ENCODE data around the gene UTP15. TPM values are rescaled to one million over a fixed set of nuclear protein-coding genes. Genes with fewer than 3 reads are reported as not detected.

Gene UTP15
- total and polyA plus RNA-seq, 2 donors = 5.3 to 24.7 TPM

- no peaks in the 10 kb centered on the region for H3K4me1 ChIP-seq (ENCODE audit: insufficient read depth)
- 49% methylated on average over 4 of the region's 4 CpGs for WGBS
- H3K27ac ChIP-seq (ENCODE audit: low read depth) = no peak overlapping the region
- H3K36me3 ChIP-seq (ENCODE audit: insufficient read depth) = no peaks in the 10 kb centered on the region
- DNase-seq (ENCODE audit: extremely low spot score) = no peak
- H3K4me3 ChIP-seq (ENCODE audit: low read depth, low read length) = no peak overlapping the region
Measured at GRCh38 chr5:73619606-73620333, 54.2 kb downstream of the UTP15 start.

GRCh38 chr5:73620334-73620687, 54.8 kb downstream of the UTP15 start:
- no peak overlapping the region for H3K27ac ChIP-seq (ENCODE audit: low read depth)
- 57% methylated on average over 1 of the region's 1 CpG for WGBS

GRCh38 chr5:73623060-73623459, 57.5 kb downstream of the UTP15 start:
- WGBS = 92% methylated on average over 2 of the region's 2 CpGs
- Histone ChIP-seq H3K27ac (ENCODE audit: low read depth) (no peak overlapping the region), H3K4me3 (ENCODE audit: low read depth, low read length) (no peak overlapping the region), H3K36me3 (ENCODE audit: insufficient read depth) (no peaks in the 10 kb centered on the region), H3K4me1 (ENCODE audit: insufficient read depth) (no peaks in the 10 kb centered on the region)
- no peak for DNase-seq (ENCODE audit: extremely low spot score)

More at GRCh38 chr5:73620334-73620687, 54.8 kb downstream of the UTP15 start:
- DNase-seq (ENCODE audit: extremely low spot score) = no peak
- Histone ChIP-seq H3K4me3 (ENCODE audit: low read depth, low read length) (no peak overlapping the region), H3K36me3 (ENCODE audit: insufficient read depth) (no peaks in the 10 kb centered on the region), H3K4me1 (ENCODE audit: insufficient read depth) (no peaks in the 10 kb centered on the region)

GRCh38 chr5:73623901-73624404, 58.4 kb downstream of the UTP15 start:
- no peak overlapping the region for H3K4me3 ChIP-seq (ENCODE audit: low read depth, low read length)
- no peak for DNase-seq (ENCODE audit: extremely low spot score)
- H3K4me1 ChIP-seq (ENCODE audit: insufficient read depth) = no peaks in the 10 kb centered on the region
- H3K27ac ChIP-seq (ENCODE audit: low read depth) = no peak overlapping the region
- H3K36me3 ChIP-seq (ENCODE audit: insufficient read depth) = no peaks in the 10 kb centered on the region
- 55% methylated on average over 2 of the region's 2 CpGs for WGBS

GRCh38 chr5:73624888-73625287, 59.3 kb downstream of the UTP15 start:
- Histone ChIP-seq H3K36me3 (ENCODE audit: insufficient read depth) (no peaks in the 10 kb centered on the region), H3K4me3 (ENCODE audit: low read depth, low read length) (no peak overlapping the region), H3K27ac (ENCODE audit: low read depth) (no peak overlapping the region), H3K4me1 (ENCODE audit: insufficient read depth) (no peaks in the 10 kb centered on the region)
- WGBS = 72% methylated on average over 6 of the region's 6 CpGs
- no peak for DNase-seq (ENCODE audit: extremely low spot score)

GRCh38 chr5:73625372-73625943, 59.9 kb downstream of the UTP15 start:
- WGBS = 2% methylated on average over 33 of the region's 33 CpGs
- Histone ChIP-seq H3K27ac (ENCODE audit: low read depth) (peak overlapping the region; percentile 70), H3K4me3 (ENCODE audit: low read depth, low read length) (peak overlapping the region; percentile 78), H3K4me1 (ENCODE audit: insufficient read depth) (no peaks in the 10 kb centered on the region), H3K36me3 (ENCODE audit: insufficient read depth) (no peaks in the 10 kb centered on the region)
- no peak for DNase-seq (ENCODE audit: extremely low spot score)

- H3K4me3 ChIP-seq (ENCODE audit: low read depth, low read length) = peak within 1 kb of the TSS; percentile 78
- DNase-seq (ENCODE audit: extremely low spot score) = no peak
- H3K27ac ChIP-seq (ENCODE audit: low read depth) = peak within 1 kb of the TSS; percentile 70
- 1% methylated on average over 92 of the region's 92 CpGs for WGBS
- no peaks in the 10 kb centered on the region for H3K36me3 ChIP-seq (ENCODE audit: insufficient read depth)
- no peaks in the 10 kb centered on the region for H3K4me1 ChIP-seq (ENCODE audit: insufficient read depth)
Measured at GRCh38 chr5:73625944-73626811, 60.6 kb downstream of the UTP15 start, which contains the start of gene ARHGEF28. ARHGEF28 (plus strand) TSS chr5:73626196; CDS start chr5:73684852, 58,656 bp downstream.

- Histone ChIP-seq H3K27ac (ENCODE audit: low read depth) (no peak overlapping the region), H3K4me1 (ENCODE audit: insufficient read depth) (no peaks in the 10 kb centered on the region), H3K36me3 (ENCODE audit: insufficient read depth) (no peaks in the 10 kb centered on the region), H3K4me3 (ENCODE audit: low read depth, low read length) (peak overlapping the region; percentile 78)
- no peak for DNase-seq (ENCODE audit: extremely low spot score)
- 68% methylated on average over 14 of the region's 14 CpGs for WGBS
Measured at GRCh38 chr5:73626814-73627313, 61.3 kb downstream of the UTP15 start.

- Histone ChIP-seq H3K36me3 (ENCODE audit: insufficient read depth) (no peaks in the 10 kb centered on the region), H3K4me3 (ENCODE audit: low read depth, low read length) (no peak overlapping the region), H3K27ac (ENCODE audit: low read depth) (no peak overlapping the region), H3K4me1 (ENCODE audit: insufficient read depth) (no peaks in the 10 kb centered on the region)
- no peak for DNase-seq (ENCODE audit: extremely low spot score)
Measured at GRCh38 chr5:73629456-73629855, 63.9 kb downstream of the UTP15 start.

GRCh38 chr5:73630765-73631164, 65.2 kb downstream of the UTP15 start:
- no peaks in the 10 kb centered on the region for H3K4me1 ChIP-seq (ENCODE audit: insufficient read depth)
- H3K36me3 ChIP-seq (ENCODE audit: insufficient read depth) = no peaks in the 10 kb centered on the region
- no peak overlapping the region for H3K4me3 ChIP-seq (ENCODE audit: low read depth, low read length)
- no peak for DNase-seq (ENCODE audit: extremely low spot score)
- no peak overlapping the region for H3K27ac ChIP-seq (ENCODE audit: low read depth)

GRCh38 chr5:73631500-73631899, 66.0 kb downstream of the UTP15 start:
- DNase-seq (ENCODE audit: extremely low spot score) = no peak
- H3K4me3 ChIP-seq (ENCODE audit: low read depth, low read length) = no peak overlapping the region
- H3K4me1 ChIP-seq (ENCODE audit: insufficient read depth) = no peaks in the 10 kb centered on the region
- H3K36me3 ChIP-seq (ENCODE audit: insufficient read depth) = no peaks in the 10 kb centered on the region
- H3K27ac ChIP-seq (ENCODE audit: low read depth) = no peak overlapping the region
